WTC11 (cell line): ENCODE results near the gene PPP1R9A.

Experiments used
- AR ChIP-seq: fragments of 250-450 bp; sonication (Bioruptor Pico); IDR thresholded peaks from 2 replicates; pipeline ENCODE4 v1.9.0; 2021; ENCODE audit warnings: mild to moderate bottlenecking
- CTCF ChIP-seq: fragments of 200-600 bp; IDR thresholded peaks from 2 replicates; pipeline ENCODE4 v1.8.0; 2022; ENCODE audit warnings: antibody characterized with exemption
- FOXJ3 ChIP-seq: sonication (generic); formaldehyde crosslinking; IDR thresholded peaks from 2 replicates; pipeline ENCODE4 v1.9.0; 2021; ENCODE audit warnings: missing genetic modification reagents, mild to moderate bottlenecking, borderline replicate concordance
- FOXP4 ChIP-seq: sonication (generic); formaldehyde crosslinking; IDR thresholded peaks from 2 replicates; pipeline ENCODE4 v1.8.0; 2022; ENCODE audit warnings: mild to moderate bottlenecking, missing genetic modification reagents
- GTF2I ChIP-seq: fragments of 250-450 bp; sonication (Bioruptor Pico); conservative IDR thresholded peaks from 2 replicates; pipeline ENCODE4 v1.4.0; 2021; ENCODE audit warnings: mild to moderate bottlenecking
- HMGXB4 ChIP-seq: sonication (generic); formaldehyde crosslinking; IDR thresholded peaks from 2 replicates; pipeline ENCODE4 v1.8.1; 2023; ENCODE audit warnings: mild to moderate bottlenecking, moderate library complexity, missing genetic modification reagents
- IRF1 ChIP-seq: sonication (generic); formaldehyde crosslinking; IDR thresholded peaks from 2 replicates; pipeline ENCODE4 v1.8.0; 2023; ENCODE audit warnings: missing genetic modification reagents
- MAX ChIP-seq: sonication (generic); formaldehyde crosslinking; IDR thresholded peaks from 2 replicates; pipeline ENCODE4 v1.8.0; 2022; ENCODE audit warnings: mild to moderate bottlenecking, missing genetic modification reagents
- MLX ChIP-seq: sonication (generic); formaldehyde crosslinking; IDR thresholded peaks from 2 replicates; pipeline ENCODE4 v1.8.1; 2023; ENCODE audit warnings: mild to moderate bottlenecking, missing genetic modification reagents, moderate library complexity
- ZNF138 ChIP-seq: sonication (generic); formaldehyde crosslinking; conservative IDR thresholded peaks from 2 replicates; pipeline ENCODE4 v1.8.1; 2022; ENCODE audit warnings: mild to moderate bottlenecking, moderate library complexity, missing genetic modification reagents
- ZNF281 ChIP-seq: sonication (generic); formaldehyde crosslinking; IDR thresholded peaks from 2 replicates; pipeline ENCODE4 v1.8.0; 2023; ENCODE audit warnings: mild to moderate bottlenecking, missing genetic modification reagents
- ZNF317 ChIP-seq: sonication (generic); formaldehyde crosslinking; IDR thresholded peaks from 2 replicates; pipeline ENCODE4 v1.8.1; 2023; ENCODE audit warnings: low read depth, mild to moderate bottlenecking, moderate library complexity, missing genetic modification reagents, borderline replicate concordance

GRCh38 chr7:95002775-95003174 is 95.4 kb downstream of the PPP1R9A start:
- TF ChIP-seq MAX (CRISPR knock-in tag) (no peak), CTCF (no peak), ZNF317 (CRISPR knock-in tag) (no peak), FOXP4 (CRISPR knock-in tag) (no peak), ZNF138 (CRISPR knock-in tag) (no peak), MLX (CRISPR knock-in tag) (no peak), FOXJ3 (no peak), AR (CRISPR knock-in tag) (no peak), ZNF281 (CRISPR knock-in tag) (no peak), HMGXB4 (no peak), GTF2I (CRISPR knock-in tag) (no peak), IRF1 (no peak)
